Endodermal cell (in vitro differentiated cells): Measurements from ENCODE around the gene IL31. TPM values are rescaled to one million over a fixed set of nuclear protein-coding genes. Genes with fewer than 3 reads are reported as not detected.

Experiments
- DNase-seq: peaks from one replicate; pipeline ENCODE4 v3.0.0-alpha.2; 2017
- H3K27ac ChIP-seq: 2 replicates; pipeline ENCODE4 v1.5.1; 2013; ENCODE audit warnings: mild to moderate bottlenecking, low read depth, low read length, moderate library complexity
- H3K27me3 ChIP-seq: 2 replicates; pipeline ENCODE4 v1.6.1; 2013; ENCODE audit warnings: mild to moderate bottlenecking, low read length, moderate library complexity; ENCODE audit not compliant: insufficient read depth, control insufficient read depth, poor library complexity, severe bottlenecking
- H3K36me3 ChIP-seq: 2 replicates; pipeline ENCODE4 v1.7.0; 2013; ENCODE audit warnings: mild to moderate bottlenecking, low read length, moderate library complexity; ENCODE audit not compliant: control insufficient read depth, insufficient read depth
- H3K4me1 ChIP-seq: one replicate; pipeline ENCODE4 v1.7.0; 2013; ENCODE audit warnings: low read length; ENCODE audit not compliant: control insufficient read depth, insufficient read depth
- H3K4me3 ChIP-seq: 2 replicates; pipeline ENCODE4 v1.5.1; 2013; ENCODE audit warnings: mild to moderate bottlenecking, low read length, moderate library complexity
- H3K9ac ChIP-seq: 2 replicates; pipeline ENCODE4 v1.6.1; 2013; ENCODE audit warnings: mild to moderate bottlenecking, low read length, moderate library complexity; ENCODE audit not compliant: poor library complexity, severe bottlenecking; ENCODE audit errors: extremely low read depth
- H3K9me3 ChIP-seq: 2 replicates; pipeline ENCODE4 v1.6.1; 2013; ENCODE audit warnings: mild to moderate bottlenecking, low read length, moderate library complexity; ENCODE audit not compliant: control insufficient read depth
- H3K27ac Mint-ChIP-seq: 2 replicates; pipeline ENCODE4 v1.8.0; 2020; ENCODE audit warnings: mixed read lengths
- H3K27me3 Mint-ChIP-seq: 2 replicates; pipeline ENCODE4 v1.8.0; 2021; ENCODE audit warnings: mild to moderate bottlenecking, mixed read lengths; ENCODE audit not compliant: insufficient read depth
- H3K36me3 Mint-ChIP-seq: 2 replicates; pipeline ENCODE4 v1.8.0; 2020; ENCODE audit warnings: low read depth, mixed read lengths
- H3K4me1 Mint-ChIP-seq: 2 replicates; pipeline ENCODE4 v1.8.0; 2020; ENCODE audit warnings: mixed read lengths
- H3K4me3 Mint-ChIP-seq: 2 replicates; pipeline ENCODE4 v1.8.0; 2020; ENCODE audit warnings: mild to moderate bottlenecking, moderate library complexity, mixed read lengths
- H3K9me3 Mint-ChIP-seq: 2 replicates; pipeline ENCODE4 v1.8.0; 2020; ENCODE audit warnings: mild to moderate bottlenecking, mixed read lengths
- WGBS, 2 experiments: methylation state at CpG; one replicate each; pipeline versions ENCODE4 v1.1.5 to v1.1.7; 2013; ENCODE audit warnings: missing lambda C conversion rate in 2 of 2, mixed read lengths in 1 of 2; ENCODE audit not compliant: insufficient coverage in 1 of 2, insufficient read length in 1 of 2; 5-methylcytosine and 5-hydroxymethylcytosine counted together
- total RNA-seq, 2 donors: library from RNA; stranded (reverse); fragmentation: NEBNext Ultra II Directional in 1 of 2; extraction: Animal tissue kit (Norgen Biotek cat#: 25700) in 1 of 2; gene quantifications; 2 replicates in 1 of 2; 3 replicates in 1 of 2; pipeline ENCODE4 v1.2.1, GENCODE V29; 2021
- TF ChIP-seq, protein P1 (sequence below): fragments of 200-600 bp; sonication (generic); conservative IDR thresholded peaks from 2 replicates; pipeline ENCODE4 v1.5.0; 2021; ENCODE audit warnings: antibody characterized with exemption, mild to moderate bottlenecking

The IL31 gene
- total RNA-seq, 2 donors from 2014 or later: not detected

DNA sequence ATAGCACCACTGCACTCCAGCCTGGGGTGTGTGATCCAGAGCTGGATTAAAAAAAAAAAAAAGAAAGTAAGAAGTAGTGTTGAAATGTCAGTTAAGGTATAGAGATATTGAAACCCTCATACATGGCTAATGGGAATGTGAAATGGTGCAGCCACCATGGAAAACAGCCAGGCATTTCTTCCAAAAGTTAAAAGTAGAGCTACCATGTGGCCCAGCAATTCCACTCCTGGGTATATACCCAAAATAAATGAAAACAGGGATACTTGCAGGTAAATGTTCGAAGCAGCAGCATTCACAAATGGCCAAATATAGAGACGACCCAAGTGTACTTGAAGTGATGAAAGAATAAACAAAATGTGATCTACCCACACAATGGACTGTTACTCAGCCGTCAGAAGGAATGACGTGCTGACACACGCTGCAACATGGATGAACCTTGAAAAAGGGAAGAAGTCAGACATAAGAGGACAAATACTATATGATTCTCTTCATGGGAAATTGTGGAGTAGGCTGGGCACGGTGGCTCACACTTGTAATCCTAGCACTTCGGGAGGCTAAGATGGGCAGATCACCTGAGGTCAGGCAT is 15.2 kb downstream of the IL31 start:
- Mint-ChIP-seq H3K4me3 (no peak overlapping the region), H3K9me3 (peaks cover 19% of the 10 kb centered on the region), H3K27ac (no peak overlapping the region), H3K36me3 (no peaks in the 10 kb centered on the region), H3K27me3 (peaks cover 2% of the 10 kb centered on the region), H3K4me1 (peaks cover 10% of the 10 kb centered on the region)
- Histone ChIP-seq H3K36me3 (no peaks in the 10 kb centered on the region), H3K4me1 (peaks cover 3% of the 10 kb centered on the region), H3K27ac (no peak overlapping the region), H3K9ac (no peak overlapping the region), H3K4me3 (no peak overlapping the region), H3K27me3 (no peaks in the 10 kb centered on the region), H3K9me3 (no peaks in the 10 kb centered on the region)
- DNase-seq: no peak
- TF ChIP-seq, protein P1, sequence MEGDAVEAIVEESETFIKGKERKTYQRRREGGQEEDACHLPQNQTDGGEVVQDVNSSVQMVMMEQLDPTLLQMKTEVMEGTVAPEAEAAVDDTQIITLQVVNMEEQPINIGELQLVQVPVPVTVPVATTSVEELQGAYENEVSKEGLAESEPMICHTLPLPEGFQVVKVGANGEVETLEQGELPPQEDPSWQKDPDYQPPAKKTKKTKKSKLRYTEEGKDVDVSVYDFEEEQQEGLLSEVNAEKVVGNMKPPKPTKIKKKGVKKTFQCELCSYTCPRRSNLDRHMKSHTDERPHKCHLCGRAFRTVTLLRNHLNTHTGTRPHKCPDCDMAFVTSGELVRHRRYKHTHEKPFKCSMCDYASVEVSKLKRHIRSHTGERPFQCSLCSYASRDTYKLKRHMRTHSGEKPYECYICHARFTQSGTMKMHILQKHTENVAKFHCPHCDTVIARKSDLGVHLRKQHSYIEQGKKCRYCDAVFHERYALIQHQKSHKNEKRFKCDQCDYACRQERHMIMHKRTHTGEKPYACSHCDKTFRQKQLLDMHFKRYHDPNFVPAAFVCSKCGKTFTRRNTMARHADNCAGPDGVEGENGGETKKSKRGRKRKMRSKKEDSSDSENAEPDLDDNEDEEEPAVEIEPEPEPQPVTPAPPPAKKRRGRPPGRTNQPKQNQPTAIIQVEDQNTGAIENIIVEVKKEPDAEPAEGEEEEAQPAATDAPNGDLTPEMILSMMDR: no peak
- 92 to 95% methylated on average over 6 to 7 of the region's 7 CpGs for WGBS, 2 experiments

DNA sequence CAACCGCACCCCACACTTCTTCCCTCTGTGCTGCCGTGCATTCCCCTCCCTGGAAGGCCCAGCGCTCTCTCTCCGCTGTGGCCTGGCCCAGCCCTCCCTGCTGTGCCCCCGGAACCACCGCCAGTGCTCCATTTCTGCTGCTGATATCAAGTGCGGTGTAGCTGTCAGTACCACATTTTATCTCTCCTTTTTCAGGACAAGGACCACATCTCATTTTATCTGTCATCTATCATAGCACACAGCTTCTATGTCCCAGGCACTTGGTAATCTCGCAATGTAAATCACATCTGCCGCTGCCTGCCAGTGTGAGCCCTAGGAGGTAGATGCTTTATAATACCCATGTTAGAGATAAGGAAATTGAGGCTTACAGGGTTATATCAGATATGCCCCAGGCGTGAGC is 18.3 kb downstream of the IL31 start:
- Mint-ChIP-seq H3K36me3 (no peaks in the 10 kb centered on the region), H3K4me1 (peaks cover 17% of the 10 kb centered on the region), H3K4me3 (no peak overlapping the region), H3K9me3 (peaks cover 3% of the 10 kb centered on the region), H3K27ac (peak overlapping the region; percentile 41), H3K27me3 (peaks cover 2% of the 10 kb centered on the region)
- H3K27me3 ChIP-seq: no peaks in the 10 kb centered on the region
- H3K9me3 ChIP-seq: no peaks in the 10 kb centered on the region
- H3K36me3 ChIP-seq: no peaks in the 10 kb centered on the region
- H3K9ac ChIP-seq: no peak overlapping the region
- H3K27ac ChIP-seq: no peak overlapping the region
- DNase-seq: peak; percentile 73
- WGBS, 2 experiments: 51 to 73% methylated on average over 10 of the region's 10 CpGs
- TF ChIP-seq, protein P1: no peak
- H3K4me3 ChIP-seq: no peak overlapping the region
- H3K4me1 ChIP-seq: peaks cover 3% of the 10 kb centered on the region

DNA sequence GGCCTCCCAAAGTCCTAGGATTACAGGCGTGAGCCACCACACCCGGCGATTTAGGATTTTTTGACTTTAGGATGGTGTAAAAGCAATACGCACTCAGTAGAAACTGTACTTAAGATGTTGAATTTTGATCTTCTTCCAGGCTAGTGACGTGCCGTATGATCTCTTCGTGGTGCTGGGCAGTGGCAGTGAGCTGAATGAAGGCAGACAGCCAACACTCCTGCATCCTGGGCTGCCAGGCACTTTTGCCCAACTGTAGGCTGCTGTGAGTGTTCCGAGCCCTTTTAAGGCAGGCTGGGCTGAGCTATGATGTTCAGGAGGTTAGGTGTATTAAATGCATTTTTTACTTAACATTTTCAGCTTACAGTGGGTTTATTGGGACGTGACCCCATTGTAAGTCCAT is 21.3 kb downstream of the IL31 start:
- H3K4me3 ChIP-seq: no peak overlapping the region
- no peaks in the 10 kb centered on the region for H3K27me3 ChIP-seq
- Mint-ChIP-seq H3K4me3 (no peak overlapping the region), H3K27ac (no peak overlapping the region), H3K36me3 (no peaks in the 10 kb centered on the region), H3K27me3 (peaks cover 2% of the 10 kb centered on the region), H3K9me3 (no peaks in the 10 kb centered on the region), H3K4me1 (peaks cover 18% of the 10 kb centered on the region)
- peaks cover 3% of the 10 kb centered on the region for H3K4me1 ChIP-seq
- no peaks in the 10 kb centered on the region for H3K36me3 ChIP-seq
- 93 to 94% methylated on average over 7 to 9 of the region's 9 CpGs for WGBS, 2 experiments
- H3K9me3 ChIP-seq: no peaks in the 10 kb centered on the region
- no peak overlapping the region for H3K9ac ChIP-seq
- TF ChIP-seq, protein P1: no peak
- H3K27ac ChIP-seq: no peak overlapping the region
- DNase-seq: no peak
